Heart right ventricle (tissue), 16 donors: ENCODE data around the gene DZIP1L. TPM values are rescaled to one million over a fixed set of nuclear protein-coding genes. Genes with fewer than 3 reads are reported as not detected.

Experiments
- ATAC-seq, 8 donors: fragments of 200-7000 bp; cut with Tn5 transposase; one replicate each; pipeline ENCODE4 v1.9.1; 2020; ENCODE audit warnings: mild to moderate bottlenecking in 8 of 8, moderate library complexity in 8 of 8, moderate number of reproducible peaks in 1 of 8
- DNase-seq, 2 donors: peaks; one replicate each; pipeline ENCODE4 v3.0.0-alpha.2; 2020
- H3K27ac ChIP-seq, 10 donors: fragments of 200-600 bp; sonication (generic) in 2 of 10; one replicate each; pipeline versions ENCODE4 v1.5.0 to v1.8.0; 2020 to 2022; ENCODE audit warnings: mild to moderate bottlenecking in 3 of 10
- H3K27me3 ChIP-seq, 7 donors: fragments of 200-600 bp; one replicate each; pipeline ENCODE4 v1.8.0; 2021 to 2022; ENCODE audit warnings: mild to moderate bottlenecking in 2 of 7
- H3K36me3 ChIP-seq, 9 donors: fragments of 200-600 bp; sonication (generic) in 1 of 9; one replicate each; pipeline versions ENCODE4 v1.5.0 to v1.8.0; 2020 to 2022; ENCODE audit warnings: mild to moderate bottlenecking in 2 of 9
- H3K4me1 ChIP-seq, 9 donors: fragments of 200-600 bp; sonication (generic) in 1 of 9; one replicate each; pipeline versions ENCODE4 v1.5.0 to v1.8.0; 2020 to 2022; ENCODE audit warnings: mild to moderate bottlenecking in 4 of 9
- H3K4me3 ChIP-seq, 10 donors: fragments of 200-600 bp; sonication (generic) in 2 of 10; one replicate each; pipeline versions ENCODE4 v1.5.0 to v1.8.0; 2020 to 2022; ENCODE audit warnings: mild to moderate bottlenecking in 7 of 10, moderate library complexity in 2 of 10
- H3K9me3 ChIP-seq, 11 donors: fragments of 200-600 bp in 10 of 11; sonication (generic) in 2 of 11; one replicate each; pipeline versions ENCODE4 v1.5.0 to v1.8.0; 2013 to 2022; ENCODE audit warnings: mild to moderate bottlenecking in 2 of 11, control low read depth in 1 of 11, moderate library complexity in 1 of 11
- CTCF ChIP-seq, 9 donors: fragments of 200-600 bp; sonication (generic) in 2 of 9; IDR thresholded peaks; one replicate each; pipeline versions ENCODE4 v1.5.0 to v1.8.0; 2021 to 2022; ENCODE audit warnings: antibody characterized with exemption in 9 of 9, mild to moderate bottlenecking in 5 of 9, moderate library complexity in 1 of 9
- WGBS, 2 donors: extraction: QIAGEN DNeasy Blood & Tissue Kit; methylation state at CpG; one replicate each; pipeline ENCODE4 v1.1.7; 2013; ENCODE audit warnings: inconsistent platforms in 1 of 2; 5-methylcytosine and 5-hydroxymethylcytosine counted together
- intact Hi-C, 10 donors: fragments of 100-400 bp; cut with DNase I; formaldehyde crosslinking; loops; one replicate each; pipeline versions ENCODE4 v1.11.1 to v1.14.2; 2022
- polyA plus RNA-seq, 2 donors: library from polyadenylated mRNA; stranded (reverse); fragments of 200-250 nt; gene quantifications; one replicate each; pipeline ENCODE4 v1.2.3, GENCODE V29; 2013
- total RNA-seq, 10 donors: library from RNA; stranded (reverse); fragmentation: NEBNext Ultra II Directional in 3 of 10; extraction: Animal tissue kit (Norgen Biotek cat#: 25700) in 3 of 10; gene quantifications; one replicate each; pipeline versions ENCODE4 v1.2.1 to v1.2.4, GENCODE V29; 2021 to 2023
- donor health status: Arrhythmogenic right ventricular cardiomyopathy.
- donor health status: ischemic (EF 13 %, LVEDD 7.1; RV severe dilation, severe dysfunction).
- donor health status: healthy with polysubstance abuse.
- donor health status: DM: no; HTN: yes; CAD: no.
- donor health status: DM: no; HTN: no; CAD: no.
- donor health status: ischemic (EF 25% LVEDD 6.9; RV normal size, moderate dysfunction).
- donor health status: ischemic (EF 25% LVEDD 5.7; RV mildly dilated, moderate dysfunction).
- donor health status: healthy.
- donor health status: DM: yes; HTN: yes; CAD: no.
- donor health status: Ischemic cardiomyopathy.
- donor health status: ischemic (EF 35%, LVEDD 5.7; RV mildly dilated, moderate dysfunction).
- donor health status: nonischemic (EF 11% LVEDD 7.7; RV severe dilation, severe dysfunction).
- donor health status: DM: yes; HTN: yes; CAD: no.
- donor health status: PGD.
- donor health status: ischemic (EF 29% LVEDD 5.4; RV normal size, mild dysfunction).
- donor health status: nonischemic (EF 23%, LVEDD 6.1; RV moderate dilation, normal function).

The DZIP1L gene
- total and polyA plus RNA-seq, 12 donors: 1.9 to 5.5 (median 3.8) TPM

DNA sequence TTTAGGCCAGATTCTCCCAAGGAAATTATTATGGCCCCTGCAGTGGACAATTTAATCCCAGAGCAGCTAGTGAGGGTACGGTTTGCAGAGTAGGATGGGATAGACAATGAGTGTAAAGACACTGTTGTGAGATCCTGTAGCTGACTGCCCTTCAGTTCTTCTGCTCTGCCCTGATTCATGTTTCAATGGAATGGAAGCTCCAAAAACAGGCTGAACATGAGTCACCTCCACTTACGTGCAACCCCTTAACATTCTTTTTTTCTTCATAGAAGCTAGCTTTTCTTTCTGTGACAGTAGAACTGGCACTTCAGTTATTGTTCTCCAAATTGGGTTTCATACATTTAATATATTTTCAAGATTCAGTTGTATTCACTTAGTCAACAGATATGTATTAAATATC is 73.4 kb downstream of the DZIP1L start:
- 84 to 89% methylated on average over 2 of the region's 2 CpGs for WGBS, 2 donors
- intact Hi-C loops: no loop called here
- Histone ChIP-seq H3K9me3 (no peaks in the 10 kb centered on the region), H3K4me3 (no peak overlapping the region), H3K36me3 (no peaks in the 10 kb centered on the region), H3K27me3 (no peaks in the 10 kb centered on the region), H3K27ac (no peak overlapping the region), H3K4me1 (peaks cover 0 to 10% (median 0%) of the 10 kb centered on the region in 9 donors)
- ATAC-seq (no peak), DNase-seq (no peak)
- TF ChIP-seq CTCF (IDR thresholded peaks at IDR 0.05): no peak

- no peaks in the 10 kb centered on the region for H3K27me3 ChIP-seq
- no peak overlapping the region for H3K4me3 ChIP-seq
- TF ChIP-seq CTCF (IDR thresholded peaks at IDR 0.05): no peak
- no peaks in the 10 kb centered on the region for H3K9me3 ChIP-seq
- no peak overlapping the region for H3K27ac ChIP-seq
- peaks cover 0 to 4% (median 0%) of the 10 kb centered on the region in 9 donors for H3K4me1 ChIP-seq
- no peaks in the 10 kb centered on the region for H3K36me3 ChIP-seq
- DNase-seq: no peak
- intact Hi-C loops: no loop called here
- no peak for ATAC-seq
- 78 to 98% methylated on average over 4 of the region's 4 CpGs for WGBS, 2 donors
These were observed 76.5 kb downstream of the DZIP1L start for GRCh38 chr3:138038725-138039462.

GRCh38 chr3:138036572-138036971 is 78.8 kb downstream of the DZIP1L start:
- Histone ChIP-seq H3K9me3 (no peaks in the 10 kb centered on the region), H3K36me3 (no peaks in the 10 kb centered on the region), H3K4me3 (no peak overlapping the region), H3K4me1 (no peaks in the 10 kb centered on the region), H3K27me3 (no peaks in the 10 kb centered on the region), H3K27ac (no peak overlapping the region)
- no peak for TF ChIP-seq CTCF (IDR thresholded peaks at IDR 0.05)
- DNase-seq (no peak), ATAC-seq (no peak)
- intact Hi-C loops: no loop called here
- 75 to 96% methylated on average over 3 of the region's 3 CpGs for WGBS, 2 donors

GRCh38 chr3:138034918-138035317 is 80.5 kb downstream of the DZIP1L start:
- WGBS, 2 donors: 82 to 97% methylated on average over 1 of the region's 1 CpG
- no peaks in the 10 kb centered on the region for H3K27me3 ChIP-seq
- H3K4me3 ChIP-seq: no peak overlapping the region
- no peaks in the 10 kb centered on the region for H3K9me3 ChIP-seq
- ATAC-seq: no peak
- no peaks in the 10 kb centered on the region for H3K4me1 ChIP-seq
- no peak overlapping the region for H3K27ac ChIP-seq
- TF ChIP-seq CTCF (IDR thresholded peaks at IDR 0.05): no peak
- intact Hi-C loops: no loop called here
- peaks cover 0 to 10% (median 0%) of the 10 kb centered on the region in 9 donors for H3K36me3 ChIP-seq
- no peak for DNase-seq
